Measurements from ENCODE around the gene OXT. TPM values are rescaled to one million over a fixed set of nuclear protein-coding genes. Genes with fewer than 3 reads are reported as not detected.

The OXT gene
- total and polyA plus RNA-seq, 2 donors (not counting 3 experiments of a cell fraction or from before 2014, with no cell fraction given) = not detected

DNA sequence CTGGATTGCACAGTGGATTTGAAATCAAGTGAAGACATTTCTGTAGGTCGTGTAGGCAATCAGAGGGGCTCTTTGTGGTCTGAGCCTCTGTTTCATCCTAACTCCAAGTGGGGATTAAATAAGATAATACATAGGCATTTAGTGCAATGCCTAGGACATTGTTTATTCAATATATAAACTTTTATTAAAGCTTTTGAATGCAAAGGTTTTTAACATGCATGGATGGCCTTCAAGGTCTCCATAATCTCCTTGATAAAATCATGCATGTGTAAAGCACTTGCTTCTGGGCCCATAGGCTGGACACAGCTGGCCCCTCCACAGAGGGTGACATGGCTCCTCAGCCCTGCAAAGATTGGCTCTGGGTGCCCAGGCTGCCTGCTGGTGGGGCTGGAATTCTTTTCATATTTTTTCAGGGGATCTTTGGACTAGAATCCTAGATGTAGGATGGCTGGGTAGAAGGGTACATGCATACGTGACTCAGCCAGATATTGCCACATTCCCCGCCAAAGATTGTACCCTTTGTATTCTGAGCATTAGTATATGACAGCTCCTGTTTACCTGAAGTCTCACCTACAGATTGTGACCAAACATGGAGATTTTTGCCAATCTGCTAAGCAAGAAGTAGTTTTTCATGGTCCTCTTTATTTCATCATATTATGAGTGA is 32.1 kb downstream of the OXT start:
- Histone ChIP-seq H3K4me3 (replicated peaks in 1 of 3; ENCODE audit: insufficient read depth in 1 of 3, low read depth in 1 of 3, low read length in 3 of 3) (no peak overlapping the region), H3K79me2 (ENCODE audit: control insufficient read depth, insufficient read depth, low read length) (no peaks in the 10 kb centered on the region), H3K36me3 (ENCODE audit: control insufficient read depth in 2 of 2, extremely low read depth in 1 of 2, insufficient read depth in 2 of 2, low read length in 2 of 2) (no peaks in the 10 kb centered on the region), H3K4me2 (ENCODE audit: insufficient read depth, low read length) (no peak overlapping the region), H3K9me3 (replicated peaks; ENCODE audit: control insufficient read depth, insufficient read depth, low read length) (no peaks in the 10 kb centered on the region), H3K9ac (replicated peaks; ENCODE audit: extremely low read depth, insufficient read depth, low read length) (no peak overlapping the region), H3K9me1 (replicated peaks; ENCODE audit: control insufficient read depth, extremely low read depth, insufficient read depth, low read length) (no peaks in the 10 kb centered on the region), H3K27ac (ENCODE audit: insufficient read depth, low read depth, low read length) (no peak overlapping the region), H3K4me1 (ENCODE audit: control insufficient read depth, extremely low read depth, insufficient read depth, low read length) (no peaks in the 10 kb centered on the region), H4K20me1 (replicated peaks; ENCODE audit: control insufficient read depth, extremely low read depth, insufficient read depth, low read length) (no peaks in the 10 kb centered on the region), H3K27me3 (ENCODE audit: control insufficient read depth in 2 of 2, insufficient read depth in 2 of 2, low read length in 2 of 2) (no peaks in the 10 kb centered on the region), H2AFZ (ENCODE audit: low read depth, low read length) (no peak overlapping the region)
- DNase-seq (ENCODE audit: low read depth, low spot score) = no peak
- dilution Hi-C loops (cut with MboI; ENCODE audit: extremely low pct_ligation_motif_present, low sequenced_read_pairs) = no loop called here
- FAIRE-seq = peak; percentile 15
- ChIA-PET POLR2A (interaction anchor here (0.5 kb wide), 1 partner anchor 75 kb away, joined by 4 read pairs; no protein-coding TSS in a partner anchor), CTCF (interaction anchor here (1.0 to 2.9 kb wide), 2 partner anchors 11 to 50 kb away, joined by 3 to 16 read pairs; no protein-coding TSS in a partner anchor)
- intact Hi-C loops (cut with micrococcal nuclease) = no loop called here
- no peak for TF ChIP-seq EZH2 (IDR thresholded peaks at IDR 0.05; ENCODE audit: borderline replicate concordance, low read depth, low read length, severe bottlenecking)
- TF ChIP-seq JUN (IDR thresholded peaks at IDR 0.05; ENCODE audit: borderline replicate concordance, insufficient read depth, insufficient read length, low read depth) = no peak
- TF ChIP-seq, protein P1, sequence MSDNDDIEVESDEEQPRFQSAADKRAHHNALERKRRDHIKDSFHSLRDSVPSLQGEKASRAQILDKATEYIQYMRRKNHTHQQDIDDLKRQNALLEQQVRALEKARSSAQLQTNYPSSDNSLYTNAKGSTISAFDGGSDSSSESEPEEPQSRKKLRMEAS (IDR thresholded peaks at IDR 0.05; ENCODE audit: insufficient read depth, insufficient read length) = no peak
- TF ChIP-seq GATA2 (IDR thresholded peaks at IDR 0.05; ENCODE audit: insufficient read depth, insufficient read length, low read depth, low read length) = no peak
- no TSS peak for BruUV-seq (replicated peaks)

Measured in endothelial cell of umbilical vein (primary cell).